Hematopoietic multipotent progenitor cell treated with erythropoietin and hydrocortisone succinate and interleukin-3 and kit ligand, for 15 days (in vitro differentiated cells): Measurements from ENCODE around the gene CEACAM20.
"Not testable (repeated sequence)": the region's sequence is repeated elsewhere in the genome, so short reads cannot be mapped to it uniquely, and the experiment has no call there.

Source experiments
- DNase-seq: peaks from one replicate; pipeline ENCODE4 v3.0.0-alpha.2; 2015; ENCODE audit warnings: low spot score

CEACAM20 gene

DNA sequence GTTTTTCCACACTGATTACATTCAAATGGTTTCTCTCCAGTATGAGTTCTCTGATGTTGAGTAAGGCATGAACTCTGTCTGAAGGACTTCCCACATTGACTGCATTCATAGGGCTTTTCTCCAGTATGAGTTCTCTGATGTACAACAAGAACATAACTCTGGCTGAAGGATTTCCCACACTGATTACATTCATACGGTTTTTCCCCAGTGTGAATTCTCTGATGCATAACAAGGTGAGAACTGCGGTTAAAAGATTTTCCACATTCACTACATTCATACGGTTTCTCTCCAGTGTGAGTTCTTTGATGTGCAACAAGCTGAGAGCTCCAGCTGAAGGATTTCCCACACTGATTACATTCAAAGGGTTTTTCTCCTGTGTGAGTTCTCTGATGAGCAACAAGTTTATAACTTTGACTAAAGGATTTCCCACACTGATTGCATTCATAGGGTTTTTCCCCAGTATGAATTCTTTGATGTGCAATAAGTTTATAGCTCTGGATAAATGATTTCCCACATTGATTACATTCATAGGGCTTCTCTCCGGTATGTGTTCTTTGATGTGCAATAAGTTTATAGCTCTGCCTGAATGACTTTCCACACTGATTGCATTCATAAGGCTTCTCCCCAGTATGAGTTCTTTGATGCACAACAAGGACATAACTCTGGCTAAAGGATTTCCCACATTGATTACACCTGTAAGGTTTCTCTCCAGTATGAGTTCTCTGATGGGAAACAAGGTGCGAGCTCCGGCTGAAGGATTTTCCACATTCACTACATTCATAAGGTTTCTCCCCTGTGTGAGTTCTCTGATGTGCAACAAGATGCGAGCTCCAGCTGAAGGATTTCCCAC, 52.7 kb downstream of the CEACAM20 start:
- DNase-seq: no peak

DNA sequence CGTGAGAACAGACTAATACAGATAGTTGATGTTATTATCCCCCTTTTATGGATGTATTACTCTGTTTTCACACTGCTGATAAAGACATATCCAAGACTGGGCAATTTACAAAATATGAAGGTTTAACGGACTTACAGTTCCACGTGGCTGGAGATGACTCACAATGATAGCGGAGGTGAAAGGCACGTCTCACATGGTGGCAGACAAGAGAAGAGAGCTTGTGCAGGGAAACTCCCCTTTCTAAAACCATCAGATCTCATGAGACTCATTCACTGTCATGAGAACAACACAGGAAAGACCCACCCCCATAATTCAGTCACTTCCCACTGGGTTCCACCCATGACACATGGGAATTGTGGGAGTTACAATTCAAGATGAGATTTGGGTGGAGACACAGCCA, 60.7 kb downstream of the CEACAM20 start:
- DNase-seq: not testable (repeated sequence)

DNA sequence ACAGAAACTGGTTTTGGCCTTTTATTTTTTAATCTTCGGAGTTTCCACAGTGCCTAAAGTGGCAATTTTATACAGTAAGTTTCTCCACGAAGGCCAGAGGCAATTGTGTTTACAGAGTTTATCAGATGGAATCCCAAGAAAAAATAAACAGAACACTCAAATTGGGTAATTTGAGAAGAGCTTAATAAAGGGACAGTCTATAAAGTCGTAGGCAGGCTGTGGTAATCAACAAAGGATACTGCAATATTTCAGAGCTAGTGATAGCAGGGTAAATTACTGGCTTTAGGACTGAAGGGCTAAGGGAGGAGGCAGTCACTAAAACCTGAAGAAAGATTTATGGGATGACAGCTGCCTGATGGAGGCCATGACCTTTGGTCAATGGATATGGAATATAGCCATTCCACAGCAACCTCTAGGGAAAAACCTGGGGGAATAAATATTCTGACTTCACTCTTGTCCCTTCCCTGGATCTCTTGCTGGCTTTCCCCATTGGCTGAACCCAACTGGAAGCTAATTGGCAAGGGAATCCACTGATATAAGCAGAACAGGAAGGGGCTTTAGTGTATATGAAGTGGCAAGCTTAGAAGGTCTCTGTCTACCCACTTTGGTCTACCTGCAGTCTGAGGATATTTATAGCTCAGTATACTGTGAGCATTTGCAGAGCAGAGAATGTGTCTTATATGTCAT, 66.7 kb downstream of the CEACAM20 start:
- DNase-seq: not testable (repeated sequence)
